ENCODE results near the gene PAFAH1B2.

- no peak for TF ChIP-seq POLR2A (IDR thresholded peaks at IDR 0.05)
- TF ChIP-seq, protein P1, sequence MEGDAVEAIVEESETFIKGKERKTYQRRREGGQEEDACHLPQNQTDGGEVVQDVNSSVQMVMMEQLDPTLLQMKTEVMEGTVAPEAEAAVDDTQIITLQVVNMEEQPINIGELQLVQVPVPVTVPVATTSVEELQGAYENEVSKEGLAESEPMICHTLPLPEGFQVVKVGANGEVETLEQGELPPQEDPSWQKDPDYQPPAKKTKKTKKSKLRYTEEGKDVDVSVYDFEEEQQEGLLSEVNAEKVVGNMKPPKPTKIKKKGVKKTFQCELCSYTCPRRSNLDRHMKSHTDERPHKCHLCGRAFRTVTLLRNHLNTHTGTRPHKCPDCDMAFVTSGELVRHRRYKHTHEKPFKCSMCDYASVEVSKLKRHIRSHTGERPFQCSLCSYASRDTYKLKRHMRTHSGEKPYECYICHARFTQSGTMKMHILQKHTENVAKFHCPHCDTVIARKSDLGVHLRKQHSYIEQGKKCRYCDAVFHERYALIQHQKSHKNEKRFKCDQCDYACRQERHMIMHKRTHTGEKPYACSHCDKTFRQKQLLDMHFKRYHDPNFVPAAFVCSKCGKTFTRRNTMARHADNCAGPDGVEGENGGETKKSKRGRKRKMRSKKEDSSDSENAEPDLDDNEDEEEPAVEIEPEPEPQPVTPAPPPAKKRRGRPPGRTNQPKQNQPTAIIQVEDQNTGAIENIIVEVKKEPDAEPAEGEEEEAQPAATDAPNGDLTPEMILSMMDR (IDR thresholded peaks at IDR 0.05) = no peak
Measured at GRCh38 chr11:117217141-117218084, 73.3 kb downstream of the PAFAH1B2 start.

Data from body of pancreas (tissue), 4 donors.